K562 (cell line): ENCODE results near the gene FUT4. TPM values are rescaled to one million over a fixed set of nuclear protein-coding genes. Genes with fewer than 3 reads are reported as not detected.

ENCODE experiments used
- AFF4 ChIP-seq: sonication (generic); formaldehyde crosslinking; IDR thresholded peaks from 2 replicates; pipeline ENCODE4 v1.8.0; 2023; ENCODE audit warnings: mild to moderate bottlenecking, missing genetic modification reagents
- ERF ChIP-seq: fragments of 450-650 bp; formaldehyde crosslinking; IDR thresholded peaks from 2 replicates; pipeline ENCODE4 v1.4.0; 2020; ENCODE audit warnings: mild to moderate bottlenecking, mixed read lengths
- ILK ChIP-seq: fragments of 450-650 bp; IDR thresholded peaks from 2 replicates; pipeline ENCODE4 v1.6.1; 2016; ENCODE audit warnings: missing genetic modification characterization, low read depth, mild to moderate bottlenecking, missing compliant biosample characterization, moderate library complexity, borderline replicate concordance
- SPI1 ChIP-seq: IDR thresholded peaks from 2 replicates; pipeline ENCODE4 v1.6.1; 2011; ENCODE audit warnings: low read depth, low read length, control low read depth, borderline replicate concordance
- TAF7 ChIP-seq: fragments of 450-650 bp; IDR thresholded peaks from 2 replicates; pipeline ENCODE4 v1.6.1; 2016; ENCODE audit warnings: missing genetic modification characterization, missing compliant biosample characterization
- ZNF143 ChIP-seq: sonication (generic); formaldehyde crosslinking; IDR thresholded peaks from 2 replicates; pipeline ENCODE4 v1.9.0; 2022; ENCODE audit warnings: mild to moderate bottlenecking, missing genetic modification reagents
- ZNF766 ChIP-seq: fragments of 200-800 bp; sonication (Bioruptor generic); conservative IDR thresholded peaks from 2 replicates; pipeline ENCODE4 v1.6.1; 2016; ENCODE audit warnings: missing genetic modification characterization, missing compliant biosample characterization
- polyA plus RNA-seq, 8 experiments: library from polyadenylated mRNA; depleted of rRNA in 4 of 8; stranded (reverse) in 5 of 8; unstranded in 3 of 8; fragments of >200 nt; fragmentation: Nextera tagmentation in 2 of 8; fragmentation: Illumina TruSeq in 1 of 8; extraction: Ambion mirVana in 2 of 8; extraction: Trizol in 1 of 8; gene quantifications; 2 replicates each; pipeline versions ENCODE4 v1.2.1 to v1.2.3, GENCODE V29; 2011 to 2014; ENCODE audit warnings: inconsistent platforms in 1 of 8, missing spikeins in 1 of 8
- total RNA-seq, 7 experiments: library from RNA; depleted of rRNA in 6 of 7; stranded (reverse); fragments of >200 nt in 6 of 7; fragmentation: Illumina TruSeq in 2 of 7; extraction: Trizol in 2 of 7; gene quantifications; 2 replicates each; pipeline versions ENCODE4 v1.2.1 to v1.2.3, GENCODE V29; 2011 to 2021; ENCODE audit warnings: low replicate concordance in 1 of 7

FUT4 gene
- total and polyA plus RNA-seq, 9 of the 15 experiments (the other 6 are each of a cell fraction or from before 2014, with no cell fraction given), result 1.1 to 8.9 (median 5.5) TPM

- TF ChIP-seq AFF4 (CRISPR knock-in tag), result no peak
- peak; percentile 53 for TF ChIP-seq TAF7 (tag)
- no peak for TF ChIP-seq ZNF143 (CRISPR knock-in tag)
- TF ChIP-seq ILK (tag), result no peak
- peak; percentile 66; the same call in 1 of the 2 replicates for TF ChIP-seq ZNF766 (CRISPR knock-in tag)
- peak; percentile 64; the same call in 1 of the 2 replicates for TF ChIP-seq ERF (CRISPR knock-in tag)
- peak; percentile 80 for TF ChIP-seq SPI1
These were observed 23.5 kb downstream of the FUT4 start, which contains the start of gene PIWIL4 (continued) for GRCh38 chr11:94567181-94567670.
